ENCODE data around the gene B4GALT3.

DNA sequence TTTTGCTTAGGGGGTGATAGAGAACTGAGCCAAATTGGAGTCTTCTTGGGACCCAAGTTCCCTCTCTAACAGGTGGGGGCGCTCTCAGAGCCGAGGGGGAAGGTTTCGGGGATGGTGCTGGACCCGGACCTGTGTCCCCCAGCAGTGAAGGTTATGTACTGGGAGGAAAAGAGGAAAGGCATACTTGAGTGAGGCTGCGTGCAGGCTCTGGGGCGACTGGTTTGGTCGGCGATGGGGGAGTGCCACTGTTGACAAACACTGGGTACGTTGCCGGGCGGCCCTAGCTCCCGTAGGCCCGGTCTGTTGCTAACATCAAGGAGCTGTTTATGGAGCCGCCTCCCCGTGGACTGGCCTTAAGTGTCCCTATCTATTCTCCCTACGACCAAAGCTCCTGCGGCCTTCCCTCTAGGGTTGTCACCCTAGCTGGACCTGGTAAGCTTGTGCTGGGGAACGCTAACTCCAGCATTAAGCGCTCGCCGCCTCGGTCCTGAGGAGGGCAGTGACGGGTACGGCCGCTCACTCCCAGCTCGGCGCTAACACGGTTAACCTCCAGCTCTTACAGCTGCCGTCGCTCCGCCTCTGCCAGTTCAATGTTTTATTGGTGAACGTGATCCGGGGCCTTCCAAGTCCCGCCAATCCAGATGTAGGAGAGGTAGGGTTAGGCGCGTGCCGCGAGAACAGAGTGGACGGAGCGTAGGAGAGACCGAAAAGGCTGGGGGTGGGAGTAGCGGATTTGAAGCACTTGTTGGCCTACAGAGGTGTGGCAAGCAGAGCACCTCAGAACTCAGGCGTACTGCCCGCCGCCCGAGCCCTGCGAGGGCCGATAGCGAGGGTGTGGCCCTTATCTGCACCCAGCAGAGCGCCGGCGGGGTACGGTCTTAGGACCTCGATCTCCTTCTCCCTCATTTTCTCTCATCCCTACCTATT lies 11.3 kb downstream of the B4GALT3 start, which contains the start of gene PPOX:
- peak; percentile 34 to 49 (median 36) for TF ChIP-seq CTCF (IDR thresholded peaks at IDR 0.05)
- TF ChIP-seq POLR2A (IDR thresholded peaks at IDR 0.05): peak; percentile 51
